ENCODE results near the gene GABBR1.

Gene GABBR1

GRCh38 chr6:29627755-29628418 is 5.1 kb downstream of the GABBR1 start:
- TF ChIP-seq CTCF (IDR thresholded peaks at IDR 0.05; ENCODE audit: low read depth, low read length): no peak
- peak overlapping the region; percentile 79 for H3K4me3 ChIP-seq (ENCODE audit: low read depth, low read length)

GRCh38 chr6:29626948-29627754 is 5.8 kb downstream of the GABBR1 start:
- no peak for TF ChIP-seq CTCF (IDR thresholded peaks at IDR 0.05; ENCODE audit: low read depth, low read length)
- peak overlapping the region; percentile 79 for H3K4me3 ChIP-seq (ENCODE audit: low read depth, low read length)

- no peak overlapping the region for H3K4me3 ChIP-seq (ENCODE audit: low read depth, low read length)
- TF ChIP-seq CTCF (IDR thresholded peaks at IDR 0.05; ENCODE audit: low read depth, low read length): no peak
Observed at GRCh38 chr6:29625337-29625930, 7.5 kb downstream of the GABBR1 start.

DNA sequence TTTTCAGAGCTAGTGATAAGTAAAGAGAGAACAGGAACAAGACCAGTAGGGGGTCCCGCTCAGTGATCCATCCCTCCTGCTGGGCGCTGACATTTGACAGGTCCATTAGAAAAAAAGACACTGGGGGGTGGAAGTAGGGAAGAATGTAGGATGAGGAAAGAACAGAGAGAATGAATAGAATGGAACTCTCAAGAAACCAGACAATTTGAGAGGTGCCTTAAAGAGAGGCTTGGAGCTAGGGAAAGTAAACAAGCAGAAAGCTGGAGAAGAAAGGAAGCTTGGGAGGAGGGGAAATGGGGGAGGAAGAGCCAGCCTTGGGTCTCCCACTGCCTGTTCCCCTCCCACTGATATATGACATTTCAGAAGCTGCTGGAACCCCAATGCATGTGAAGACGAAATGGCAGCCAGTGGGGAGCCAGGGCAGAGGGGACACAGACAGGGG is 8.4 kb downstream of the GABBR1 start:
- H3K4me3 ChIP-seq (ENCODE audit: low read depth, low read length): no peak overlapping the region
- no peak for TF ChIP-seq CTCF (IDR thresholded peaks at IDR 0.05; ENCODE audit: low read depth, low read length)

GRCh38 chr6:29620630-29621029 is 12.4 kb downstream of the GABBR1 start:
- no peak overlapping the region for H3K4me3 ChIP-seq (ENCODE audit: low read depth, low read length)
- TF ChIP-seq CTCF (IDR thresholded peaks at IDR 0.05; ENCODE audit: low read depth, low read length): no peak

- no peak for TF ChIP-seq CTCF (IDR thresholded peaks at IDR 0.05; ENCODE audit: low read depth, low read length)
Observed at GRCh38 chr6:29619578-29620160, 13.3 kb downstream of the GABBR1 start.

More at GRCh38 chr6:29619578-29620160, 13.3 kb downstream of the GABBR1 start:
- H3K4me3 ChIP-seq (ENCODE audit: low read depth, low read length): no peak overlapping the region
